Stomach (tissue), 9 donors: ENCODE data around the gene FERMT1. TPM values are rescaled to one million over a fixed set of nuclear protein-coding genes. Genes with fewer than 3 reads are reported as not detected.
"Not testable (repeated sequence)": the region's sequence is repeated elsewhere in the genome, so short reads cannot be mapped to it uniquely, and the experiment has no call there.

Experiments
- DNase-seq, 2 donors: peaks; one replicate each; pipeline versions ENCODE4 v3.0.0 to v3.0.0-alpha.2; 2013 to 2019
- H3K27ac ChIP-seq, 5 donors: fragments of 200-600 bp in 4 of 5; sonication (generic) in 4 of 5; one replicate each; pipeline ENCODE4 v1.5.1; 2013 to 2019; ENCODE audit warnings: mild to moderate bottlenecking in 1 of 5, moderate library complexity in 1 of 5
- H3K27me3 ChIP-seq, 3 donors: fragments of 200-600 bp; sonication (generic); one replicate each; pipeline ENCODE4 v1.5.1; 2017 to 2019; ENCODE audit warnings: mixed run types in 1 of 3
- H3K36me3 ChIP-seq, 4 donors: fragments of 200-600 bp; sonication (generic); 1 replicate in 3 of 4; 2 replicates in 1 of 4; pipeline ENCODE4 v1.5.1; 2016 to 2019
- H3K4me1 ChIP-seq, 4 donors: fragments of 200-600 bp; sonication (generic); one replicate each; pipeline ENCODE4 v1.5.1; 2016 to 2019
- H3K4me3 ChIP-seq, 4 donors: fragments of 200-600 bp; sonication (generic) in 3 of 4; one replicate each; pipeline ENCODE4 v1.5.1; 2016 to 2019; ENCODE audit warnings: mild to moderate bottlenecking in 1 of 4
- H3K9me3 ChIP-seq, 4 donors: fragments of 200-600 bp; sonication (generic); one replicate each; pipeline ENCODE4 v1.5.1; 2016 to 2019
- EP300 ChIP-seq: sonication (generic); formaldehyde crosslinking; IDR thresholded peaks from one replicate; pipeline ENCODE4 v1.6.1; 2017; ENCODE audit warnings: antibody characterized with exemption
- POLR2A ChIP-seq, 4 donors: fragments of 450-650 bp; IDR thresholded peaks; one replicate each; pipeline ENCODE4 v1.6.1; 2016; ENCODE audit warnings: antibody characterized with exemption in 4 of 4, control low read depth in 2 of 4, mild to moderate bottlenecking in 1 of 4, moderate library complexity in 1 of 4
- POLR2AphosphoS5 ChIP-seq, 3 donors: sonication (generic); formaldehyde crosslinking; IDR thresholded peaks; one replicate each; pipeline ENCODE4 v1.6.1; 2016; ENCODE audit warnings: antibody characterized with exemption in 3 of 3
- WGBS, 5 donors: extraction: QIAGEN DNeasy Blood & Tissue Kit in 3 of 5; methylation state at CpG; one replicate each; pipeline versions ENCODE4 v1.1.5 to v1.1.7; 2013 to 2018; 5-methylcytosine and 5-hydroxymethylcytosine counted together
- intact Hi-C: fragments of 100-400 bp; cut with DNase I; formaldehyde crosslinking; loops from one replicate; pipeline ENCODE4 v1.15.1; 2023; ENCODE audit warnings: low total_unique reads
- polyA plus RNA-seq, 3 donors: library from polyadenylated mRNA; stranded (reverse); fragments of 200-250 nt; gene quantifications; one replicate each; pipeline ENCODE4 v1.2.3, GENCODE V29; 2013
- total RNA-seq, 5 donors: library from RNA; depleted of rRNA; stranded (reverse); fragments of >200 nt; gene quantifications; one replicate each; pipeline versions ENCODE4 v1.1.0 to v1.2.3, GENCODE V29; 2014 to 2016
- TF ChIP-seq, protein P1 (sequence below), 7 experiments: fragments of 450-650 bp in 4 of 7; fragments of 200-600 bp in 3 of 7; sonication (generic) in 3 of 7; IDR thresholded peaks; one replicate each; pipeline ENCODE4 v1.5.1; 2016 to 2019; ENCODE audit warnings: antibody characterized with exemption in 7 of 7, control low read depth in 2 of 7, mild to moderate bottlenecking in 1 of 7
- donor health status: healthy with polysubstance abuse.
- donor health status: Bipolar disorder and iron deficiency.
- donor health status: healthy.

Gene FERMT1
- total and polyA plus RNA-seq, 8 donors: 0.45 to 14.5 (median 7.9) TPM

DNA sequence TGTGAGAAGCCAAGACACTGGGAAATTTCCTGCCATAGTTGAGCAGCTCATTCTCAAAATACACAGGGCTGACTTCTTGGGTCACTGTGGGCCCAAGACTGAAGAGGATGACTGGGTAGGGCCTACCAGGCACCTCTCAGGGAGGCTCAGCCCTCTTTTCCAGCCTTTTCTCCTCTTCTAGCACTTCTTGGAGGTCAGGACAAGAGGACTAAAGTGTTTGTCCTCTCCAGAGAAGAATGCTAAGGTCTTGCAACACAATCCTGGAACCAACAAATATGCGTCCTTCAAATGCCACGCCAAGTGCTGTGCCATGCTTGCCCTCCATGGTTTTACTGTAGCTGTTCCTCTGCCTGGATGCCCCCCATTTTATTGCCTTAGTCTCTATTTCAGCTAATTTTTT lies 65.7 kb downstream of the FERMT1 start:
- Histone ChIP-seq H3K36me3 (no peaks in the 10 kb centered on the region), H3K4me1 (peaks cover 10 to 42% (median 23%) of the 10 kb centered on the region in 4 donors), H3K27me3 (peaks cover 0 to 45% (median 6%) of the 10 kb centered on the region in 3 donors), H3K4me3 (no peak overlapping the region), H3K27ac (no peak overlapping the region), H3K9me3 (no peaks in the 10 kb centered on the region)
- intact Hi-C loops: no loop called here
- TF ChIP-seq, protein P1, sequence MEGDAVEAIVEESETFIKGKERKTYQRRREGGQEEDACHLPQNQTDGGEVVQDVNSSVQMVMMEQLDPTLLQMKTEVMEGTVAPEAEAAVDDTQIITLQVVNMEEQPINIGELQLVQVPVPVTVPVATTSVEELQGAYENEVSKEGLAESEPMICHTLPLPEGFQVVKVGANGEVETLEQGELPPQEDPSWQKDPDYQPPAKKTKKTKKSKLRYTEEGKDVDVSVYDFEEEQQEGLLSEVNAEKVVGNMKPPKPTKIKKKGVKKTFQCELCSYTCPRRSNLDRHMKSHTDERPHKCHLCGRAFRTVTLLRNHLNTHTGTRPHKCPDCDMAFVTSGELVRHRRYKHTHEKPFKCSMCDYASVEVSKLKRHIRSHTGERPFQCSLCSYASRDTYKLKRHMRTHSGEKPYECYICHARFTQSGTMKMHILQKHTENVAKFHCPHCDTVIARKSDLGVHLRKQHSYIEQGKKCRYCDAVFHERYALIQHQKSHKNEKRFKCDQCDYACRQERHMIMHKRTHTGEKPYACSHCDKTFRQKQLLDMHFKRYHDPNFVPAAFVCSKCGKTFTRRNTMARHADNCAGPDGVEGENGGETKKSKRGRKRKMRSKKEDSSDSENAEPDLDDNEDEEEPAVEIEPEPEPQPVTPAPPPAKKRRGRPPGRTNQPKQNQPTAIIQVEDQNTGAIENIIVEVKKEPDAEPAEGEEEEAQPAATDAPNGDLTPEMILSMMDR (IDR thresholded peaks at IDR 0.05): no peak
- TF ChIP-seq EP300 (no peak), POLR2AphosphoS5 (IDR thresholded peaks at IDR 0.05) (no peak), POLR2A (IDR thresholded peaks at IDR 0.05) (no peak)
- no peak for DNase-seq
- WGBS, 5 donors: 94 to 98% (median 97%) methylated on average over 2 of the region's 2 CpGs

DNA sequence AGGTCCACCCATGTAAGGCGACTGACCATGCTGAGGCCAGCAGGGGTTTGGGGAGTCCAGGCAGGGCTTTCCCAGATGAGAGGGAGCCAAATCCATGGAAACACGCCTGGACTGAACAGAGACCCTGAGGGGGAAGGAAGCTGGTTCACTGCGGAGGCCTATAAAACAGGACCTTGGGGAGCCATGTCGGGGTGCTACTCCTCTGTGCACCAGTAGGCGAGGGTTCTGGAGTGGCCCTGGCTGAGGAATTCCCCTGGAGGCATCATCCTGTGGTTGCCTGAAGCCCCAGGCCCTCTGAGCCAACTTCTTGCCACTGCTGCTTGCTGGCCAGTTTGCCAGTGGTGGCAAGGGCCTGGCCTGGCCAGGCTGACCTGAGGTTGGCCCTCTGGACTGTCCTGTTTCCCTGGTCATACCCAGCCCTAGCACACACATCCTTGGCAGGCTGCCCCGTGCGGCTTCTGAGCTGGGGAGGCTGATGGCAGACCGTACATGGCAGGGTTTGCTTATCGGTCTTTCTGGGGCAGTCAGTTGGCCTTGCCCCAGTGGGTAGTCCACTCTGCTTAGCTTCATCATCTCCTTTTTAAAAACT lies 66.8 kb downstream of the FERMT1 start:
- no peak for DNase-seq
- intact Hi-C loops: no loop called here
- 83 to 89% (median 86%) methylated on average over 9 of the region's 9 CpGs for WGBS, 5 donors
- no peak overlapping the region for H3K27ac ChIP-seq
- H3K27me3 ChIP-seq: peaks cover 0 to 56% (median 12%) of the 10 kb centered on the region in 3 donors
- no peak overlapping the region for H3K4me3 ChIP-seq
- H3K9me3 ChIP-seq: no peaks in the 10 kb centered on the region
- TF ChIP-seq EP300 (no peak), POLR2AphosphoS5 (IDR thresholded peaks at IDR 0.05) (no peak), POLR2A (IDR thresholded peaks at IDR 0.05) (no peak)
- TF ChIP-seq, protein P1 (IDR thresholded peaks at IDR 0.05): no peak
- no peaks in the 10 kb centered on the region for H3K36me3 ChIP-seq
- peaks cover 16 to 52% (median 31%) of the 10 kb centered on the region in 4 donors for H3K4me1 ChIP-seq

DNA sequence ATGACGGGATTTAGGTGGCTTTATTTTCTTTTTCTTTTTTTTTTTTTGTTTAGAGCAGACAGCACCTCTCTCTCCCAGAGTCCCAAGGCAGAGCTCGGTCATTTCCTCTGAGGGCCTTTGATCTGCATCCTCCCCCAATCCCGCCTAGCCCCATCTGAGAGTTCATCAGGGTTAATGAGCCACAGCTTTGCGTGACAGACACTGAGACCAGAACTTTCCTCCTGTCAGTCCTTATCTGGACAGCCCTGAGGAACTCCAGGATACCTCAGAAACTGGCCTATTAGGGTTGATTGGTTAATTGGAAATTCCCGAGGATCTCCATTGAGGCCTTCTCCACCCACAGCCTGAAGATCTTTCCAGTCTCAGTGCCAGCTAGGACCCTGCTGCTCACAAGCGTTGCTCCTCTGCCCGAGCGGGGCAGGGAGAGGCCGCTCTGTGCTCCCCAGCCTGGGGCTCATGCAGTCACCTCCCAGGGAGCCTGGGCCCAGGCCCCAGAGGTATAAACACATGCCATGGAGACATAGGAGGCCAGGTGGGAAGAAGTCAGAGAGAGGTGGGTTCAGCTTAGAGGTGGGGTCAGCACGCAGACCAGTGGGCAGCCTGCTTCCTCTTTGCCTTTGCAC lies 67.6 kb downstream of the FERMT1 start:
- no peak overlapping the region for H3K27ac ChIP-seq
- TF ChIP-seq, protein P1 (IDR thresholded peaks at IDR 0.05): no peak
- no peak for TF ChIP-seq POLR2AphosphoS5 (IDR thresholded peaks at IDR 0.05)
- TF ChIP-seq POLR2A (IDR thresholded peaks at IDR 0.05): no peak
- no peak for TF ChIP-seq EP300
- DNase-seq: no peak
- peaks cover 16 to 52% (median 33%) of the 10 kb centered on the region in 4 donors for H3K4me1 ChIP-seq
- H3K4me3 ChIP-seq: no peak overlapping the region
- intact Hi-C loops: no loop called here
- WGBS, 5 donors: 73 to 84% (median 82%) methylated on average over 10 of the region's 10 CpGs
- H3K9me3 ChIP-seq: no peaks in the 10 kb centered on the region
- H3K36me3 ChIP-seq: no peaks in the 10 kb centered on the region
- H3K27me3 ChIP-seq: peaks cover 0 to 63% (median 12%) of the 10 kb centered on the region in 3 donors

DNA sequence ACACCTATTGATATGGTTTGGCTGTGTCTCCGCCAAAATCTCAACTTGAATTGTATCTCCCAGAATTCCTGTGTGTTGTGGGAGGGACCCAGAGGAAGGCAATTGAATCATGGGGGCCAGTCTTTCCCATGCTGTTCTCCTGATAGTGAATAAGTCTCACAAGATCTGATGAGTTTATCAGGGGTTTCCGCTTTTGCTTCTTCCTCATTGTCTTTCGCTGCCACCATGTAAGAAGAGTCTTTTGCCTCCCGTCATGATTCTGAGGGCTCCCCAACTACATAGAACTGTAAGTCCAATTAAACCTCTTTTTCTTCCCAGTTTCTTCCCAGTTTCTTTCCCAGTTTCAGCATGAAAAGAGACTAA lies 68.2 kb downstream of the FERMT1 start:
- 80 to 86% (median 82%) methylated on average over 4 of the region's 4 CpGs for WGBS, 5 donors
- H3K36me3 ChIP-seq, DNase-seq, H3K27ac ChIP-seq, intact Hi-C loops, H3K9me3 ChIP-seq, H3K4me3 ChIP-seq: not testable (repeated sequence)
- Histone ChIP-seq H3K4me1 (peaks cover 16 to 52% (median 33%) of the 10 kb centered on the region in 4 donors), H3K27me3 (peaks cover 0 to 63% (median 12%) of the 10 kb centered on the region in 3 donors)
